Smooth muscle cell (in vitro differentiated cells): ENCODE results near the gene ARHGAP24. TPM values are rescaled to one million over a fixed set of nuclear protein-coding genes. Genes with fewer than 3 reads are reported as not detected.

Experiments used
- DNase-seq: peaks from one replicate; lab custom pipeline; 2025; ENCODE audit not compliant: unreplicated experiment; lab: John Stamatoyannopoulos, UW
- H2AFZ ChIP-seq: fragments of 200-600 bp; sonication (generic); 2 replicates; pipeline ENCODE4 v1.6.0; 2016; ENCODE audit warnings: antibody characterized with exemption, low read depth, mild to moderate bottlenecking
- H3F3A ChIP-seq: fragments of 200-600 bp; sonication (generic); 2 replicates; pipeline ENCODE4 v1.6.0; 2017; ENCODE audit warnings: antibody characterized with exemption, low read depth
- H3K27ac ChIP-seq: fragments of 200-600 bp; sonication (generic); 2 replicates; pipeline ENCODE4 v1.5.1; 2016; ENCODE audit warnings: low read depth, mild to moderate bottlenecking
- H3K27me3 ChIP-seq: fragments of 200-600 bp; sonication (generic); 2 replicates; pipeline ENCODE4 v1.6.1; 2016; ENCODE audit warnings: low read depth, mild to moderate bottlenecking
- H3K36me3 ChIP-seq: fragments of 200-600 bp; sonication (generic); 2 replicates; pipeline ENCODE4 v1.5.1; 2016; ENCODE audit warnings: low read depth
- H3K4me1 ChIP-seq: fragments of 200-600 bp; sonication (generic); 2 replicates; pipeline ENCODE4 v1.5.1; 2016; ENCODE audit warnings: low read depth
- H3K4me2 ChIP-seq: fragments of 200-600 bp; sonication (generic); 2 replicates; pipeline ENCODE4 v1.6.0; 2016; ENCODE audit warnings: mild to moderate bottlenecking
- H3K4me3 ChIP-seq: fragments of 200-600 bp; sonication (generic); 2 replicates; pipeline ENCODE4 v1.5.1; 2016; ENCODE audit warnings: mild to moderate bottlenecking
- H3K79me2 ChIP-seq: fragments of 200-600 bp; sonication (generic); 2 replicates; pipeline ENCODE4 v1.6.0; 2016; ENCODE audit warnings: low read depth, mild to moderate bottlenecking
- H3K9ac ChIP-seq: fragments of 200-600 bp; sonication (generic); 2 replicates; pipeline ENCODE4 v1.6.0; 2016; ENCODE audit warnings: low read depth
- H3K9me3 ChIP-seq: fragments of 200-600 bp; sonication (generic); replicated peaks from 2 replicates; pipeline ENCODE4 v1.5.1; 2016; ENCODE audit warnings: low read depth
- H4K20me1 ChIP-seq: fragments of 200-600 bp; sonication (generic); 2 replicates; pipeline ENCODE4 v1.6.0; 2016; ENCODE audit warnings: low read depth
- CTCF ChIP-seq: fragments of 200-600 bp; sonication (generic); IDR thresholded peaks from 2 replicates; pipeline ENCODE4 v1.5.1; 2017; ENCODE audit warnings: borderline replicate concordance, mild to moderate bottlenecking, antibody characterized with exemption; ENCODE audit not compliant: insufficient read depth, poor library complexity, severe bottlenecking
- WGBS: methylation state at CpG from one replicate; pipeline ENCODE4 v1.1.7; 2016; ENCODE audit warnings: low lambda C conversion rate; 5-methylcytosine and 5-hydroxymethylcytosine counted together
- polyA plus RNA-seq: library from polyadenylated mRNA; unstranded; fragments of >200 nt; fragmentation: Nextera tagmentation; extraction: Ambion mirVana; gene quantifications from 2 replicates; pipeline ENCODE4 v1.2.1, GENCODE V29; 2016
- total RNA-seq: library from RNA; depleted of rRNA; stranded (reverse); fragments of >200 nt; gene quantifications from 2 replicates; pipeline ENCODE4 v1.2.3, GENCODE V29; 2014

Gene ARHGAP24
- total and polyA plus RNA-seq, 2 experiments from 2014 or later, result 4.9 to 18.2 TPM

- no peak overlapping the region for H3K9ac ChIP-seq
- H3K9me3 ChIP-seq, result no peaks in the 10 kb centered on the region
- no peaks in the 10 kb centered on the region for H3K36me3 ChIP-seq
- DNase-seq, result no peak
- no peak overlapping the region for H3K4me2 ChIP-seq
- no peak overlapping the region for H2AFZ ChIP-seq
- H4K20me1 ChIP-seq, result no peaks in the 10 kb centered on the region
- no peak overlapping the region for H3K4me3 ChIP-seq
- WGBS, result 69% methylated on average over 1 of the region's 1 CpG
- H3F3A ChIP-seq, result no peaks in the 10 kb centered on the region
- H3K79me2 ChIP-seq, result no peaks in the 10 kb centered on the region
- TF ChIP-seq CTCF, result no peak
- no peaks in the 10 kb centered on the region for H3K4me1 ChIP-seq
- H3K27ac ChIP-seq, result no peak overlapping the region
- H3K27me3 ChIP-seq, result no peaks in the 10 kb centered on the region
Observed at GRCh38 chr4:85543832-85544231, 68.9 kb downstream of the ARHGAP24 start.

- 95% methylated on average over 5 of the region's 5 CpGs for WGBS
- H3K9me3 ChIP-seq, result no peaks in the 10 kb centered on the region
Observed at GRCh38 chr4:85544751-85545150, 69.8 kb downstream of the ARHGAP24 start.

GRCh38 chr4:85548116-85548515 lies 73.2 kb downstream of the ARHGAP24 start:
- no peaks in the 10 kb centered on the region for H3K79me2 ChIP-seq
- H3K9me3 ChIP-seq, result peaks cover 4% of the 10 kb centered on the region
- no peak overlapping the region for H2AFZ ChIP-seq
- no peak overlapping the region for H3K4me2 ChIP-seq
- no peaks in the 10 kb centered on the region for H3K27me3 ChIP-seq
- H3K4me3 ChIP-seq, result no peak overlapping the region
- no peak overlapping the region for H3K9ac ChIP-seq
- H3K4me1 ChIP-seq, result no peaks in the 10 kb centered on the region
- no peaks in the 10 kb centered on the region for H3K36me3 ChIP-seq
- H3F3A ChIP-seq, result no peaks in the 10 kb centered on the region
- 96% methylated on average over 2 of the region's 2 CpGs for WGBS
- H3K27ac ChIP-seq, result no peak overlapping the region
- TF ChIP-seq CTCF, result no peak
- H4K20me1 ChIP-seq, result no peaks in the 10 kb centered on the region
- no peak for DNase-seq

More at GRCh38 chr4:85544751-85545150, 69.8 kb downstream of the ARHGAP24 start:
- TF ChIP-seq CTCF, result no peak
- Histone ChIP-seq H3K27me3 (no peaks in the 10 kb centered on the region), H3K4me2 (no peak overlapping the region), H3K27ac (no peak overlapping the region), H3K4me1 (no peaks in the 10 kb centered on the region), H3K36me3 (no peaks in the 10 kb centered on the region), H3K4me3 (no peak overlapping the region), H3K9ac (no peak overlapping the region), H2AFZ (no peak overlapping the region), H3K79me2 (no peaks in the 10 kb centered on the region), H3F3A (no peaks in the 10 kb centered on the region), H4K20me1 (no peaks in the 10 kb centered on the region)
- no peak for DNase-seq

GRCh38 chr4:85548841-85549240 lies 73.9 kb downstream of the ARHGAP24 start:
- Histone ChIP-seq H3F3A (no peaks in the 10 kb centered on the region), H3K4me1 (no peaks in the 10 kb centered on the region), H3K9me3 (peaks cover 4% of the 10 kb centered on the region), H3K9ac (no peak overlapping the region), H3K4me3 (no peak overlapping the region), H4K20me1 (no peaks in the 10 kb centered on the region), H3K27ac (no peak overlapping the region), H3K27me3 (no peaks in the 10 kb centered on the region), H2AFZ (no peak overlapping the region), H3K79me2 (no peaks in the 10 kb centered on the region), H3K36me3 (no peaks in the 10 kb centered on the region), H3K4me2 (no peak overlapping the region)
- 86% methylated on average over 2 of the region's 2 CpGs for WGBS
- DNase-seq, result no peak
- no peak for TF ChIP-seq CTCF
